ENCODE data around the gene HMGN4. TPM values are rescaled to one million over a fixed set of nuclear protein-coding genes. Genes with fewer than 3 reads are reported as not detected.
"Not testable (repeated sequence)": the region's sequence is repeated elsewhere in the genome, so short reads cannot be mapped to it uniquely, and the experiment has no call there.

Gene HMGN4
- total RNA-seq, 4 donors from 2014 or later, result 54.6 to 68.4 (median 63.8) TPM

- TF ChIP-seq CTCF (IDR thresholded peaks at IDR 0.05), result peak in 4 of 6 experiments; percentile 18 to 44 (median 30)
- peak in 1 of 2 donors; percentile 54 for TF ChIP-seq POLR2A (IDR thresholded peaks at IDR 0.05)
- intact Hi-C loops (cut with DNase I), result no loop called here
Observed at GRCh38 chr6:26521600-26522391, 16.4 kb upstream of the HMGN4 start.

GRCh38 chr6:26522486-26523228 lies 15.5 kb upstream of the HMGN4 start:
- H3K4me1 ChIP-seq; H3K9me3 ChIP-seq; H3K27me3 ChIP-seq; DNase-seq; intact Hi-C loops (cut with DNase I); H3K4me3 ChIP-seq (replicated peaks in 1 of 3); H3K36me3 ChIP-seq: not testable (repeated sequence)
- H3K27ac ChIP-seq, result peak overlapping the region; percentile 91 to 97 (median 96)
- 77 to 84% methylated on average over 11 of the region's 11 CpGs for WGBS, 2 donors

More at GRCh38 chr6:26521600-26522391, 16.4 kb upstream of the HMGN4 start:
- Histone ChIP-seq H3K4me3 (replicated peaks in 1 of 3) (peak overlapping the region in 2 of 3 donors; percentile 30 to 46), H3K27me3 (no peaks in the 10 kb centered on the region), H3K36me3 (no peaks in the 10 kb centered on the region), H3K4me1 (peaks cover 0 to 3% of the 10 kb centered on the region in 2 donors), H3K9me3 (no peaks in the 10 kb centered on the region), H3K27ac (peak overlapping the region; percentile 91 to 97 (median 96))
- 9 to 16% methylated on average over 37 to 57 of the region's 74 CpGs for WGBS, 2 donors
- DNase-seq, result peak; percentile 76 to 79

- H3K4me1 ChIP-seq; H3K27me3 ChIP-seq; H3K4me3 ChIP-seq (replicated peaks in 1 of 3); H3K9me3 ChIP-seq; intact Hi-C loops (cut with DNase I); DNase-seq; H3K27ac ChIP-seq; H3K36me3 ChIP-seq: not testable (repeated sequence)
- 95 to 99% methylated on average over 2 of the region's 2 CpGs for WGBS, 2 donors
Observed at GRCh38 chr6:26524314-26524713, 13.9 kb upstream of the HMGN4 start.

- H3K4me3 ChIP-seq (replicated peaks in 1 of 3), result no peak overlapping the region
- WGBS, 2 donors, result 93 to 94% methylated on average over 7 of the region's 7 CpGs
- TF ChIP-seq CTCF (IDR thresholded peaks at IDR 0.05) (no peak), POLR2A (IDR thresholded peaks at IDR 0.05) (no peak)
- no peaks in the 10 kb centered on the region for H3K27me3 ChIP-seq
- no peaks in the 10 kb centered on the region for H3K9me3 ChIP-seq
- intact Hi-C loops (cut with DNase I), result no loop called here
- H3K4me1 ChIP-seq, result peaks cover 0 to 3% of the 10 kb centered on the region in 2 donors
- H3K27ac ChIP-seq, result no peak overlapping the region
- no peak for DNase-seq
- H3K36me3 ChIP-seq, result no peaks in the 10 kb centered on the region
Observed at GRCh38 chr6:26524722-26525370, 13.3 kb upstream of the HMGN4 start.

GRCh38 chr6:26525838-26526237 lies 12.3 kb upstream of the HMGN4 start:
- TF ChIP-seq CTCF (IDR thresholded peaks at IDR 0.05) (no peak), POLR2A (IDR thresholded peaks at IDR 0.05) (no peak)
- H3K4me1 ChIP-seq, result no peaks in the 10 kb centered on the region
- H3K4me3 ChIP-seq (replicated peaks in 1 of 3), result no peak overlapping the region

More at GRCh38 chr6:26525838-26526237, 12.3 kb upstream of the HMGN4 start:
- WGBS, 2 donors, result 80 to 83% methylated on average over 2 of the region's 2 CpGs
- no peaks in the 10 kb centered on the region for H3K27me3 ChIP-seq
- no peak overlapping the region for H3K27ac ChIP-seq
- no peaks in the 10 kb centered on the region for H3K9me3 ChIP-seq
- intact Hi-C loops (cut with DNase I), result no loop called here
- DNase-seq, result no peak
- H3K36me3 ChIP-seq, result no peaks in the 10 kb centered on the region

Measured in thyroid gland (tissue), 4 donors.